ENCODE results near the gene MOB1A.

The MOB1A gene

GRCh38 chr2:74109551-74109950 lies 69.1 kb downstream of the MOB1A start:
- DNase-seq (ENCODE audit: low read depth), result no peak
- TF ChIP-seq, protein P1, sequence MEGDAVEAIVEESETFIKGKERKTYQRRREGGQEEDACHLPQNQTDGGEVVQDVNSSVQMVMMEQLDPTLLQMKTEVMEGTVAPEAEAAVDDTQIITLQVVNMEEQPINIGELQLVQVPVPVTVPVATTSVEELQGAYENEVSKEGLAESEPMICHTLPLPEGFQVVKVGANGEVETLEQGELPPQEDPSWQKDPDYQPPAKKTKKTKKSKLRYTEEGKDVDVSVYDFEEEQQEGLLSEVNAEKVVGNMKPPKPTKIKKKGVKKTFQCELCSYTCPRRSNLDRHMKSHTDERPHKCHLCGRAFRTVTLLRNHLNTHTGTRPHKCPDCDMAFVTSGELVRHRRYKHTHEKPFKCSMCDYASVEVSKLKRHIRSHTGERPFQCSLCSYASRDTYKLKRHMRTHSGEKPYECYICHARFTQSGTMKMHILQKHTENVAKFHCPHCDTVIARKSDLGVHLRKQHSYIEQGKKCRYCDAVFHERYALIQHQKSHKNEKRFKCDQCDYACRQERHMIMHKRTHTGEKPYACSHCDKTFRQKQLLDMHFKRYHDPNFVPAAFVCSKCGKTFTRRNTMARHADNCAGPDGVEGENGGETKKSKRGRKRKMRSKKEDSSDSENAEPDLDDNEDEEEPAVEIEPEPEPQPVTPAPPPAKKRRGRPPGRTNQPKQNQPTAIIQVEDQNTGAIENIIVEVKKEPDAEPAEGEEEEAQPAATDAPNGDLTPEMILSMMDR (IDR thresholded peaks at IDR 0.05; ENCODE audit: low read depth, low read length), result no peak
- TF ChIP-seq MYC (IDR thresholded peaks at IDR 0.05; ENCODE audit: low read depth, low read length) (no peak), POLR2A (IDR thresholded peaks at IDR 0.05; ENCODE audit: extremely low read depth, insufficient read length) (no peak)
- TF ChIP-seq, protein P2, sequence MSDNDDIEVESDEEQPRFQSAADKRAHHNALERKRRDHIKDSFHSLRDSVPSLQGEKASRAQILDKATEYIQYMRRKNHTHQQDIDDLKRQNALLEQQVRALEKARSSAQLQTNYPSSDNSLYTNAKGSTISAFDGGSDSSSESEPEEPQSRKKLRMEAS (IDR thresholded peaks at IDR 0.05; ENCODE audit: low read depth, low read length), result no peak
- H3K4me3 ChIP-seq (ENCODE audit: low read depth, low read length), result no peak overlapping the region

- no peak for TF ChIP-seq MYC (IDR thresholded peaks at IDR 0.05; ENCODE audit: low read depth, low read length)
- TF ChIP-seq, protein P1 (IDR thresholded peaks at IDR 0.05; ENCODE audit: low read depth, low read length), result no peak
- TF ChIP-seq, protein P2 (IDR thresholded peaks at IDR 0.05; ENCODE audit: low read depth, low read length), result no peak
- no peak for TF ChIP-seq POLR2A (IDR thresholded peaks at IDR 0.05; ENCODE audit: extremely low read depth, insufficient read length)
- H3K4me3 ChIP-seq (ENCODE audit: low read depth, low read length), result no peak overlapping the region
These were observed 71.6 kb downstream of the MOB1A start for GRCh38 chr2:74107071-74107470.

DNA sequence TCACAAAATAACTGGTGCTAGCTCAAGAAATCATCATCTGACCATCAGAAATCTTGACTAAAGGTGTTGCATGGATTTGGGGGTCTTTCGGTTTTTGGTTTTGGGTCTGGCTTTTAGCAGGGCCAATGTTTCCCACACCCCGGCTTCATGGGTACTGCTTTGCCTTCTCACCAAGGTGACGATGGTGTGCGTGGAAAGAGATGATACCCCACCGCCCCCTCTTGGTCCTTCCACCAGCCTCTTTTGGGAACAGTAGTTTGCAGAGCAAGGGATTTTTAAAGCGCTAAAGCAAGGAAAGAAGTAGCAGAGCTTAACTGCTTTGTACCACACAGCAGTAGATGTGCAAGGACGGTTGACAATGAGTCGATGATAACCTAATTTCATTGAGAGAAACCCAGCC lies 73.3 kb downstream of the MOB1A start:
- H3K4me3 ChIP-seq (ENCODE audit: low read depth, low read length), result no peak overlapping the region
- no peak for DNase-seq (ENCODE audit: low read depth)
- TF ChIP-seq, protein P1 (IDR thresholded peaks at IDR 0.05; ENCODE audit: low read depth, low read length), result no peak
- TF ChIP-seq, protein P2 (IDR thresholded peaks at IDR 0.05; ENCODE audit: low read depth, low read length), result no peak
- no peak for TF ChIP-seq MYC (IDR thresholded peaks at IDR 0.05; ENCODE audit: low read depth, low read length)
- no peak for TF ChIP-seq POLR2A (IDR thresholded peaks at IDR 0.05; ENCODE audit: extremely low read depth, insufficient read length)

More at GRCh38 chr2:74107071-74107470, 71.6 kb downstream of the MOB1A start:
- no peak for DNase-seq (ENCODE audit: low read depth)

- H3K4me3 ChIP-seq (ENCODE audit: low read depth, low read length), result no peak overlapping the region
- no peak for DNase-seq (ENCODE audit: low read depth)
- TF ChIP-seq, protein P2 (IDR thresholded peaks at IDR 0.05; ENCODE audit: low read depth, low read length), result no peak
- no peak for TF ChIP-seq POLR2A (IDR thresholded peaks at IDR 0.05; ENCODE audit: extremely low read depth, insufficient read length)
- TF ChIP-seq, protein P1 (IDR thresholded peaks at IDR 0.05; ENCODE audit: low read depth, low read length), result no peak
These were observed 73.8 kb downstream of the MOB1A start for GRCh38 chr2:74104839-74105238.

DNA sequence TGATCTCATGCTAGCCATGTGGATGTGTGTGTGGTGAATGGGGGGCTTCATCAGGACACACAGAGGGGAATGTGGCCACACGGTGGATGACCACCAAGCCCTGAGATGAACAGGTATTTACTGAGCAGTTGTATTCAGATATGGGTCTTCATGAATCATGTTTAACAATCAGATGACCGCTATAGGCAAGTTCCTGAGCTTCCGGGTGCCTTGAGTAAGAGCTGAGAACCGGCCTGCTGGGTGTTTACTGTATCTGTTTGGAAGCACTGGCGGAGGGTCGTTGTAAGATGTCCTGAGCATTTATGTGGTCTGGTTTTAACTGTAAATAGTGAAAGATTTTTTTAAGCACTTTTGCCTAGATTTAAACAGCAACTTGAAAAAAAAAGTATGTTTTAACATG lies 74.9 kb downstream of the MOB1A start:
- no peak for DNase-seq (ENCODE audit: low read depth)
- no peak overlapping the region for H3K4me3 ChIP-seq (ENCODE audit: low read depth, low read length)
- TF ChIP-seq MYC (IDR thresholded peaks at IDR 0.05; ENCODE audit: low read depth, low read length), result no peak
- TF ChIP-seq, protein P1 (IDR thresholded peaks at IDR 0.05; ENCODE audit: low read depth, low read length), result no peak
- TF ChIP-seq POLR2A (IDR thresholded peaks at IDR 0.05; ENCODE audit: extremely low read depth, insufficient read length), result no peak
- TF ChIP-seq, protein P2 (IDR thresholded peaks at IDR 0.05; ENCODE audit: low read depth, low read length), result no peak
